Heart left ventricle (tissue), 16 donors: Measurements from ENCODE around the gene MON2. TPM values are rescaled to one million over a fixed set of nuclear protein-coding genes. Genes with fewer than 3 reads are reported as not detected.

Experiments
- ATAC-seq, 4 donors: fragments of 200-7000 bp; cut with Tn5 transposase; one replicate each; pipeline ENCODE4 v1.9.1; 2020 to 2022; ENCODE audit warnings: moderate library complexity in 4 of 4, mild to moderate bottlenecking in 3 of 4, moderate number of reproducible peaks in 1 of 4
- DNase-seq, 5 donors: peaks; one replicate each; pipeline ENCODE4 v3.0.0-alpha.2; 2020
- H3K27ac ChIP-seq, 12 donors: fragments of 200-600 bp; sonication (generic) in 4 of 12; one replicate each; pipeline versions ENCODE4 v1.5.0 to v1.8.0; 2016 to 2022; ENCODE audit warnings: mild to moderate bottlenecking in 2 of 12
- H3K27me3 ChIP-seq, 9 donors: fragments of 200-600 bp; sonication (generic) in 2 of 9; one replicate each; pipeline versions ENCODE4 v1.5.1 to v1.8.0; 2016 to 2022; ENCODE audit warnings: mild to moderate bottlenecking in 3 of 9
- H3K36me3 ChIP-seq, 9 donors: fragments of 200-600 bp; sonication (generic) in 2 of 9; one replicate each; pipeline versions ENCODE4 v1.5.0 to v1.8.0; 2018 to 2022; ENCODE audit warnings: mild to moderate bottlenecking in 2 of 9
- H3K4me1 ChIP-seq, 12 donors: fragments of 200-600 bp; sonication (generic) in 4 of 12; one replicate each; pipeline versions ENCODE4 v1.5.0 to v1.8.0; 2016 to 2022; ENCODE audit warnings: mild to moderate bottlenecking in 3 of 12
- H3K4me3 ChIP-seq, 12 donors: fragments of 200-600 bp; sonication (generic) in 4 of 12; one replicate each; pipeline versions ENCODE4 v1.5.0 to v1.8.0; 2017 to 2022; ENCODE audit warnings: mild to moderate bottlenecking in 9 of 12, moderate library complexity in 4 of 12
- H3K9me3 ChIP-seq, 12 donors: fragments of 200-600 bp; sonication (generic) in 4 of 12; one replicate each; pipeline versions ENCODE4 v1.5.0 to v1.8.0; 2016 to 2022; ENCODE audit warnings: mild to moderate bottlenecking in 1 of 12
- POLR2A ChIP-seq, 2 donors: fragments of 450-650 bp; IDR thresholded peaks; one replicate each; pipeline ENCODE4 v1.6.1; 2017; ENCODE audit warnings: antibody characterized with exemption in 2 of 2, mild to moderate bottlenecking in 2 of 2, moderate library complexity in 2 of 2
- WGBS, 4 donors: extraction: QIAGEN DNeasy Blood & Tissue Kit in 2 of 4; methylation state at CpG; one replicate each; pipeline versions ENCODE4 v1.1.5 to v1.1.7; 2013 to 2018; 5-methylcytosine and 5-hydroxymethylcytosine counted together
- intact Hi-C, 10 donors: fragments of 100-400 bp; cut with DNase I; formaldehyde crosslinking; loops; one replicate each; pipeline versions ENCODE4 v1.11.1 to v1.14.2; 2022
- polyA plus RNA-seq, 2 donors: library from polyadenylated mRNA; stranded (reverse); fragments of 200-250 nt; gene quantifications; one replicate each; pipeline ENCODE4 v1.2.3, GENCODE V29; 2013
- total RNA-seq, 9 donors: library from RNA; depleted of rRNA in 2 of 9; stranded (reverse); fragments of >200 nt in 2 of 9; fragmentation: NEBNext Ultra II Directional in 3 of 9; extraction: Animal tissue kit (Norgen Biotek cat#: 25700) in 3 of 9; gene quantifications; one replicate each; pipeline versions ENCODE4 v1.1.0 to v1.2.4, GENCODE V29; 2016 to 2023
- TF ChIP-seq, protein P1 (sequence below), 12 donors: fragments of 200-600 bp; sonication (generic) in 4 of 12; IDR thresholded peaks; one replicate each; pipeline versions ENCODE4 v1.5.0 to v1.8.0; 2018 to 2022; ENCODE audit warnings: antibody characterized with exemption in 12 of 12, mild to moderate bottlenecking in 5 of 12
- donor health status: ischemic (EF 13 %, LVEDD 7.1; RV severe dilation, severe dysfunction).
- donor health status: healthy with polysubstance abuse.
- donor health status: DM: no; HTN: yes; CAD: no.
- donor health status: DM: no; HTN: no; CAD: no.
- donor health status: ischemic (EF 25% LVEDD 6.9; RV normal size, moderate dysfunction).
- donor health status: ischemic (EF 25% LVEDD 5.7; RV mildly dilated, moderate dysfunction).
- donor health status: healthy.
- donor health status: DM: yes; HTN: yes; CAD: no.
- donor health status: ischemic (EF 35%, LVEDD 5.7; RV mildly dilated, moderate dysfunction).
- donor health status: nonischemic (EF 11% LVEDD 7.7; RV severe dilation, severe dysfunction).
- donor health status: DM: yes; HTN: yes; CAD: no.
- donor health status: PGD.
- donor health status: ischemic (EF 29% LVEDD 5.4; RV normal size, mild dysfunction).
- donor health status: nonischemic (EF 23%, LVEDD 6.1; RV moderate dilation, normal function).

Gene MON2
- total and polyA plus RNA-seq, 11 donors, result 8.7 to 30.6 (median 17.0) TPM

DNA sequence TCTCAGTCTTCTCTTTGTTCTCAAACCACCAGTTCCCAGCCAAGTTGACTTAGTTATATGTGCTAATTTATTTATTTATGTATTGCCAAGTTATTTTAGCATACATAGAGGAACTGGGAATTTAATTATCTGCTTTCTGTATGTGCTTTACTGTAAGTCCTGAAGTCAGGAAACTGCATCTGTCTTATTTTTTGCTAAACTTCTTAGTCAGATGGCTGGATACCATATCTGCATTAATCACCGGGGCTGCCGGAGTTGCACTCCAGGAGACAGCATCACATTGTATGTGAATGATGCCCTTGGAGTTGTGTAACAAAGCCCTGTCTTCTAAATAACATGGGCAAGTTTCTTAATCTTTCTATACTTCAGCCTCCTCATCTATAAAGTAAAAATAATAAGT, 96.2 kb downstream of the MON2 start:
- Histone ChIP-seq H3K4me3 (no peak overlapping the region), H3K27me3 (no peaks in the 10 kb centered on the region), H3K27ac (no peak overlapping the region), H3K4me1 (no peaks in the 10 kb centered on the region), H3K9me3 (no peaks in the 10 kb centered on the region), H3K36me3 (peaks cover 4 to 92% (median 65%) of the 10 kb centered on the region in 9 donors)
- 90 to 93% (median 92%) methylated on average over 2 of the region's 2 CpGs for WGBS, 4 donors
- no peak for DNase-seq
- intact Hi-C loops, result no loop called here
- TF ChIP-seq POLR2A (IDR thresholded peaks at IDR 0.05), result no peak
- TF ChIP-seq, protein P1, sequence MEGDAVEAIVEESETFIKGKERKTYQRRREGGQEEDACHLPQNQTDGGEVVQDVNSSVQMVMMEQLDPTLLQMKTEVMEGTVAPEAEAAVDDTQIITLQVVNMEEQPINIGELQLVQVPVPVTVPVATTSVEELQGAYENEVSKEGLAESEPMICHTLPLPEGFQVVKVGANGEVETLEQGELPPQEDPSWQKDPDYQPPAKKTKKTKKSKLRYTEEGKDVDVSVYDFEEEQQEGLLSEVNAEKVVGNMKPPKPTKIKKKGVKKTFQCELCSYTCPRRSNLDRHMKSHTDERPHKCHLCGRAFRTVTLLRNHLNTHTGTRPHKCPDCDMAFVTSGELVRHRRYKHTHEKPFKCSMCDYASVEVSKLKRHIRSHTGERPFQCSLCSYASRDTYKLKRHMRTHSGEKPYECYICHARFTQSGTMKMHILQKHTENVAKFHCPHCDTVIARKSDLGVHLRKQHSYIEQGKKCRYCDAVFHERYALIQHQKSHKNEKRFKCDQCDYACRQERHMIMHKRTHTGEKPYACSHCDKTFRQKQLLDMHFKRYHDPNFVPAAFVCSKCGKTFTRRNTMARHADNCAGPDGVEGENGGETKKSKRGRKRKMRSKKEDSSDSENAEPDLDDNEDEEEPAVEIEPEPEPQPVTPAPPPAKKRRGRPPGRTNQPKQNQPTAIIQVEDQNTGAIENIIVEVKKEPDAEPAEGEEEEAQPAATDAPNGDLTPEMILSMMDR (IDR thresholded peaks at IDR 0.05), result no peak
- no peak for ATAC-seq

- H3K4me1 ChIP-seq, result no peaks in the 10 kb centered on the region
- H3K9me3 ChIP-seq, result no peaks in the 10 kb centered on the region
- H3K27me3 ChIP-seq, result no peaks in the 10 kb centered on the region
- H3K27ac ChIP-seq, result no peak overlapping the region
- ATAC-seq (no peak), DNase-seq (no peak)
- TF ChIP-seq, protein P1 (IDR thresholded peaks at IDR 0.05), result no peak
- no peak for TF ChIP-seq POLR2A (IDR thresholded peaks at IDR 0.05)
- H3K36me3 ChIP-seq, result peaks cover 0 to 85% (median 47%) of the 10 kb centered on the region in 9 donors
- no peak overlapping the region for H3K4me3 ChIP-seq
- intact Hi-C loops, result no loop called here
Observed at GRCh38 chr12:62575036-62575435, 108.4 kb downstream of the MON2 start.

DNA sequence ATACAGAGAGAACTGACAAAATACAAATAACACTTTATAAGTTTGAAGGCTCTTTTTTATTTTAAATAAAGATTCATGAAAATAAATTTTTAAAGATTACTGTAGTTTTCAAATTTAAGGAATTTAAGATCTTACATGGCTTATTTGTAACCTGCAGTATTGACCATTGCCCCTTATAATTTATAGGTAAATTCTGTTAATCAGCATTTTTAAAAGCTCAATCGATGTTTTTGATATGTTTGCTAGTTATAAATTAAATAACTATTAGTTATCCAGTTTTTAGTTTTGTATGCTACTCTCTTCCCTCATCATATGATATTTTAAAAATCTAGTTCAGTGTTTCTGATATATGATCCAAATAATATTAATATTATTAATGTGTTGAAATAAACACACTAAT, 109.9 kb downstream of the MON2 start:
- DNase-seq (no peak), ATAC-seq (no peak)
- Histone ChIP-seq H3K27me3 (no peaks in the 10 kb centered on the region), H3K4me3 (no peak overlapping the region), H3K9me3 (no peaks in the 10 kb centered on the region), H3K36me3 (peaks cover 0 to 85% (median 36%) of the 10 kb centered on the region in 9 donors), H3K4me1 (peaks cover 0 to 6% (median 0%) of the 10 kb centered on the region in 12 donors), H3K27ac (no peak overlapping the region)
- intact Hi-C loops, result no loop called here
- 92 to 96% (median 95%) methylated on average over 1 of the region's 1 CpG for WGBS, 4 donors
- TF ChIP-seq POLR2A (IDR thresholded peaks at IDR 0.05), result no peak
- TF ChIP-seq, protein P1 (IDR thresholded peaks at IDR 0.05), result no peak

DNA sequence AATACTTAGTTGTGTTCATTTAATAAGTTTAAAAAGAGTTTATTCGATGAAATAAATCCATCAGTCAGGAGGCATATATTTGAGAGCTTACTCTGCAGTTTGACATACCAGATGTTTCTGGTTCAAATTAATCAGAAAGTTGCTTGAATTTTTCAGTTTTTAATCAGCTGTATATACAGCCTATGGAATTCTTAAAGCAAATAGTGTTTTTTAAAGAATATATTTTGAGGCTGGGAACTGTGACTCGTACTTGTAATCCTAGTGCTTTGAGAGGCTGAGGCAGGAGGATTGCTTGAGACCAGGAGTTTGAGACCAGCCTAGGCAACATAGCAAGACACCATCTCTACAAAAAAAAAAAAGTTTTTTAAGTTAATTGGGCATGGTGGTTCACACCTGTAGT, 112.1 kb downstream of the MON2 start:
- no peak for DNase-seq
- no peak for ATAC-seq
- TF ChIP-seq, protein P1 (IDR thresholded peaks at IDR 0.05), result no peak
- TF ChIP-seq POLR2A (IDR thresholded peaks at IDR 0.05), result no peak
- intact Hi-C loops, result no loop called here
- Histone ChIP-seq H3K9me3 (no peaks in the 10 kb centered on the region), H3K27me3 (no peaks in the 10 kb centered on the region), H3K36me3 (peaks cover 0 to 66% (median 16%) of the 10 kb centered on the region in 9 donors), H3K27ac (no peak overlapping the region), H3K4me1 (peaks cover 0 to 7% (median 0%) of the 10 kb centered on the region in 12 donors), H3K4me3 (no peak overlapping the region)
- WGBS, 4 donors, result 96 to 100% (median 98%) methylated on average over 2 of the region's 2 CpGs
